A673 (cell line): Measurements from ENCODE around the gene UBE2G1.

ENCODE experiments used
- CTCF ChIP-seq: fragments of 300-800, 200-600 bp; sonication (generic); conservative IDR thresholded peaks from 2 replicates; pipeline ENCODE4 v1.5.1; 2017; ENCODE audit warnings: low read depth, mild to moderate bottlenecking, antibody characterized with exemption, low read length, moderate library complexity, mixed read lengths
- EZH2 ChIP-seq: fragments of 200-600 bp; sonication (generic); IDR thresholded peaks from 2 replicates; pipeline ENCODE4 v1.6.1; 2017; ENCODE audit warnings: borderline replicate concordance, low read depth, mild to moderate bottlenecking, mixed read lengths, antibody characterized with exemption, low read length; ENCODE audit not compliant: poor library complexity, severe bottlenecking

- TF ChIP-seq CTCF, result no peak
- TF ChIP-seq EZH2, result no peak
These were observed 28.0 kb upstream of the UBE2G1 start for GRCh38 chr17:4394208-4395110.
